Neural progenitor cell (in vitro differentiated cells): ENCODE data around the gene KPNA6. TPM values are rescaled to one million over a fixed set of nuclear protein-coding genes. Genes with fewer than 3 reads are reported as not detected.

ENCODE experiments used
- DNase-seq: peaks from one replicate; pipeline ENCODE4 v3.0.0-alpha.2; 2016; ENCODE audit warnings: low spot score
- H2AFZ ChIP-seq: fragments of 200-600 bp; sonication (generic); replicated peaks from 2 replicates; pipeline ENCODE4 v1.6.1; 2016; ENCODE audit warnings: antibody characterized with exemption
- H3F3A ChIP-seq: fragments of 200-600 bp; sonication (generic); 2 replicates; pipeline ENCODE4 v1.6.1; 2016; ENCODE audit warnings: antibody characterized with exemption, low read depth
- H3K27ac ChIP-seq: fragments of 200-600 bp; sonication (generic); 2 replicates; pipeline ENCODE4 v1.5.1; 2016; ENCODE audit warnings: mild to moderate bottlenecking
- H3K27me3 ChIP-seq: fragments of 200-600 bp; sonication (generic); 2 replicates; pipeline ENCODE4 v1.6.1; 2016; ENCODE audit warnings: mild to moderate bottlenecking, moderate library complexity
- H3K36me3 ChIP-seq: fragments of 200-600 bp; sonication (generic); 2 replicates; pipeline ENCODE4 v1.5.1; 2016
- H3K4me1 ChIP-seq: fragments of 200-600 bp; sonication (generic); 2 replicates; pipeline ENCODE4 v1.6.1; 2016; ENCODE audit warnings: mixed run types
- H3K4me2 ChIP-seq: fragments of 200-600 bp; sonication (generic); 2 replicates; pipeline ENCODE4 v1.6.1; 2016
- H3K4me3 ChIP-seq: fragments of 200-600 bp; sonication (generic); 2 replicates; pipeline ENCODE4 v1.5.1; 2016
- H3K79me2 ChIP-seq: fragments of 200-600 bp; sonication (generic); 2 replicates; pipeline ENCODE4 v1.6.1; 2016; ENCODE audit warnings: low read depth
- H3K9ac ChIP-seq: fragments of 200-600 bp; sonication (generic); 2 replicates; pipeline ENCODE4 v1.6.1; 2016
- H3K9me3 ChIP-seq: fragments of 200-600 bp; sonication (generic); 2 replicates; pipeline ENCODE4 v1.5.1; 2016; ENCODE audit warnings: low read depth
- H4K20me1 ChIP-seq: fragments of 200-600 bp; sonication (generic); 2 replicates; pipeline ENCODE4 v1.6.1; 2016; ENCODE audit warnings: low read depth
- H3K27ac Mint-ChIP-seq: 3 replicates; pipeline ENCODE4 v1.8.0; 2021; ENCODE audit warnings: mixed read lengths
- H3K27me3 Mint-ChIP-seq: 2 replicates; pipeline ENCODE4 v1.8.0; 2022; ENCODE audit warnings: low read depth, mild to moderate bottlenecking, inconsistent platforms, moderate library complexity, mixed read lengths; ENCODE audit not compliant: insufficient read depth
- H3K36me3 Mint-ChIP-seq: 3 replicates; pipeline ENCODE4 v1.8.0; 2021; ENCODE audit warnings: mixed read lengths
- H3K4me1 Mint-ChIP-seq: 3 replicates; pipeline ENCODE4 v1.8.0; 2021; ENCODE audit warnings: mixed read lengths
- H3K4me3 Mint-ChIP-seq: 3 replicates; pipeline ENCODE4 v1.8.0; 2021; ENCODE audit warnings: mild to moderate bottlenecking, moderate library complexity, mixed read lengths
- H3K9me3 Mint-ChIP-seq: 3 replicates; pipeline ENCODE4 v1.8.0; 2020; ENCODE audit warnings: mixed read lengths
- EZH2 ChIP-seq: fragments of 200-600 bp; sonication (generic); IDR thresholded peaks from 2 replicates; pipeline ENCODE4 v1.6.1; 2017; ENCODE audit warnings: antibody characterized with exemption, mild to moderate bottlenecking, moderate library complexity
- EZH2phosphoT487 ChIP-seq: fragments of 200-600 bp; sonication (generic); IDR thresholded peaks from 2 replicates; pipeline ENCODE4 v1.6.1; 2017; ENCODE audit warnings: antibody characterized with exemption
- total RNA-seq: library from RNA; depleted of rRNA; stranded (reverse); fragments of >200 nt; gene quantifications from 2 replicates; pipeline ENCODE4 v1.2.3, GENCODE V29; 2015; ENCODE audit warnings: low replicate concordance
- TF ChIP-seq, protein P1 (sequence below): fragments of 200-600 bp; sonication (generic); IDR thresholded peaks from 2 replicates; pipeline ENCODE4 v1.5.1; 2017; ENCODE audit warnings: antibody characterized with exemption, mild to moderate bottlenecking

Gene KPNA6
- total RNA-seq, 1 donor from 2014 or later = 69.3 TPM

DNA sequence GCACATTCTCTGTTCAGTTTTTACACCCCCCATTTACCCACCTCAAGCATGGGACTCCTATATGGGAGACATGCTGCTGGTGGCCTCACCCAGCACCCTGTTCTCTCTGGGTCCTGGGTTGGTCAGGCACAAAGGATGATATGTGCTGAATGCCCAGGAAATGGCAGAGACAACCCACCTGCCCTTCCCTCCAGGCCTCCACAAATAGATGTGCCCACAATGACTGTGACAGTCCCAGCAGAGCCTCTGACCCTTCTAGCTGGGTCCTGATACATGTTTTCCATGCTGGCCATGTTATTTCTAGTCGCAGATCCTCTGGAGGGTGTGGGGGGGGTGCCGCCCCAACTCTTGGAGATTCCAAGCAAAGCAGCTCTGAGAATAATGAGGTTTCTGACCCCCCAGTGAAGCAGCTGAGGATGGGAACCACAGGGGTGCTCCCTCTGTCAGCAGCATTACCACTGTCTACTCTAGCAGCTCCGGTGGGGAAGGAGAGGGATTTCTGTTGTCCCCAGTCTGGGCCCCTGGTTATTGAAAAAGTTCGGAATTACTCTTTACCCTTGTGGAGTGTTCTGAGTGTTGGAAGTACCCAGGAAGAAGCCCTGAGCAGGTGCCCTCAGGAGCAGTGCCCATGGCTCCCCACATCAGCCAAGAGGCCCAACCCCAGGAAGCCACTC is 91.3 kb downstream of the KPNA6 start:
- DNase-seq = no peak
- Histone ChIP-seq H3K79me2 (no peaks in the 10 kb centered on the region), H4K20me1 (peaks cover 9% of the 10 kb centered on the region), H3K9ac (no peak overlapping the region), H3K27ac (no peak overlapping the region), H3K36me3 (no peaks in the 10 kb centered on the region), H2AFZ (no peak overlapping the region), H3K9me3 (no peaks in the 10 kb centered on the region), H3K27me3 (peaks cover 2% of the 10 kb centered on the region), H3K4me3 (no peak overlapping the region), H3K4me1 (peaks cover 25% of the 10 kb centered on the region), H3F3A (peaks cover 52% of the 10 kb centered on the region), H3K4me2 (peak overlapping the region; percentile 80)
- Mint-ChIP-seq H3K36me3 (peaks cover 13% of the 10 kb centered on the region), H3K9me3 (no peaks in the 10 kb centered on the region), H3K4me1 (peaks cover 39% of the 10 kb centered on the region), H3K27me3 (peaks cover 3% of the 10 kb centered on the region), H3K27ac (no peak overlapping the region), H3K4me3 (peak overlapping the region; percentile 84)
- TF ChIP-seq EZH2 = no peak
- TF ChIP-seq EZH2phosphoT487 = no peak
- TF ChIP-seq, protein P1, sequence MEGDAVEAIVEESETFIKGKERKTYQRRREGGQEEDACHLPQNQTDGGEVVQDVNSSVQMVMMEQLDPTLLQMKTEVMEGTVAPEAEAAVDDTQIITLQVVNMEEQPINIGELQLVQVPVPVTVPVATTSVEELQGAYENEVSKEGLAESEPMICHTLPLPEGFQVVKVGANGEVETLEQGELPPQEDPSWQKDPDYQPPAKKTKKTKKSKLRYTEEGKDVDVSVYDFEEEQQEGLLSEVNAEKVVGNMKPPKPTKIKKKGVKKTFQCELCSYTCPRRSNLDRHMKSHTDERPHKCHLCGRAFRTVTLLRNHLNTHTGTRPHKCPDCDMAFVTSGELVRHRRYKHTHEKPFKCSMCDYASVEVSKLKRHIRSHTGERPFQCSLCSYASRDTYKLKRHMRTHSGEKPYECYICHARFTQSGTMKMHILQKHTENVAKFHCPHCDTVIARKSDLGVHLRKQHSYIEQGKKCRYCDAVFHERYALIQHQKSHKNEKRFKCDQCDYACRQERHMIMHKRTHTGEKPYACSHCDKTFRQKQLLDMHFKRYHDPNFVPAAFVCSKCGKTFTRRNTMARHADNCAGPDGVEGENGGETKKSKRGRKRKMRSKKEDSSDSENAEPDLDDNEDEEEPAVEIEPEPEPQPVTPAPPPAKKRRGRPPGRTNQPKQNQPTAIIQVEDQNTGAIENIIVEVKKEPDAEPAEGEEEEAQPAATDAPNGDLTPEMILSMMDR = no peak

DNA sequence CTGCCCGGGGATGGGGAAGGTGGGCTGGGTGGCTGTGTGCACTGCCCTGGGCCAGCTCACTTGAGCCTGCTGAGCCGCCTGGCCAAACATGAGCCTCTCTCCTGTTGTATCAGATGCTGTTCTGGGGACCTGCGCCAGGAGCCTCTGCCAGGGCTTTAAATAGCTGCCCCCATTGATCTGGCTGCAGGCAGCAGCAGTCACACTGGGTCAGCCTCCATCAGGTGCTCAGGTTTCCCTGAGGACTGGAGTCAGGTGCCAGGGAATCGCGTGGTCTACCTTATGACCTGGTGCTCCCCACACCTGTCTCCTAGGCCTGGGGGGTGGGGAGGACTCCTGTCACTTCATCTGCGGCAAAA is 91.8 kb downstream of the KPNA6 start:
- Histone ChIP-seq H3K79me2 (no peaks in the 10 kb centered on the region), H4K20me1 (peaks cover 9% of the 10 kb centered on the region), H3K36me3 (no peaks in the 10 kb centered on the region), H3K27me3 (peaks cover 7% of the 10 kb centered on the region), H3K9ac (no peak overlapping the region), H3K27ac (peak overlapping the region; percentile 38), H3K4me3 (peak overlapping the region; percentile 68), H3F3A (peaks cover 55% of the 10 kb centered on the region), H2AFZ (no peak overlapping the region), H3K4me2 (peak overlapping the region; percentile 80), H3K9me3 (no peaks in the 10 kb centered on the region), H3K4me1 (peaks cover 25% of the 10 kb centered on the region)
- Mint-ChIP-seq H3K27ac (no peak overlapping the region), H3K4me3 (peak overlapping the region; percentile 84), H3K9me3 (no peaks in the 10 kb centered on the region), H3K4me1 (peaks cover 39% of the 10 kb centered on the region), H3K27me3 (peaks cover 3% of the 10 kb centered on the region), H3K36me3 (peaks cover 10% of the 10 kb centered on the region)
- DNase-seq = peak; percentile 21
- no peak for TF ChIP-seq EZH2
- TF ChIP-seq, protein P1 = no peak
- no peak for TF ChIP-seq EZH2phosphoT487

DNA sequence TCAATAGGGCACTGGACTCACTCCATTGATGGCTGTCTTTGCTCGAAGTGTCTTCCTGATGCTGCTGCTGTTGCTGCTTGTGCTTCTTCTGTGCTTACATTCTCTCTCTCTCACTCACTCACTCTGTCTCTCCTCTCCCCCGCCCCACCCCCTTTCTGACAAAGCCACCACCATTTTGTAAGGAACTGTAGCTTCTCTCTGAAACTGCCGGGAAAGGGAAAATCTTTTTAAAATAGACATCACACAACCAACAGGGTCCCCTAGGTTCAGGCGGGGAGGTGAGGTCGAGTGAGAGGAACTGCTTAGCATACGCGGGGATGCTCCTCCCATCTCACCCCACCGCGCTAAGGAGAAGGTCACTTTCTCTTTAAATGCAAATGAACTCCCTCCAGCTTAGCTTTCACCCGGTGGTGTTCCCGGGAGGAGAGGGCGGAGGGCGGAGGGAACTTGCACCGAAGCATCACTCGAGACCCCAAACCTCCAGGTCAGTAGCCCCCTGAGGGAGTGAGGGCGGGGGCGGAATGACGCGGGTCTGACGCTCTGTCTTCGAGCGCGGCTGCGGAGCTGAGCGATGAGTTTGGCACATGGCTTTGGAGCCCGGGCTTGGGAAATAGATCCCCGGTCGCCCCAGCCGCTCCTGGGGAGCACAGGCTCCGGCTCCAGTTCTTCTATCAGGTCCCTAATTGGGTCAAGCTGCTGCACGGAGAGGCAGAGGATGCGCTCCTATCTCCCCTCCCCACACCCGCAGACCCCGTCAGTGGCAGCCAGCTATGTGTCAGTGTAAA is 92.6 kb downstream of the KPNA6 start, which contains the start of gene CCDC28B:
Gene CCDC28B, plus strand, starts transcription at position 370 of the 785 bp plus-strand sequence. CDS start 1,341 bp downstream, outside the sequence.
- H4K20me1 ChIP-seq = peaks cover 9% of the 10 kb centered on the region
- peak within 1 kb of the TSS; percentile 68 for H3K4me3 ChIP-seq
- Mint-ChIP-seq H3K4me1 (peaks cover 39% of the 10 kb centered on the region), H3K9me3 (no peaks in the 10 kb centered on the region), H3K4me3 (peak within 1 kb of the TSS; percentile 84), H3K27me3 (peaks cover 3% of the 10 kb centered on the region), H3K27ac (peak within 1 kb of the TSS; percentile 80), H3K36me3 (peaks cover 10% of the 10 kb centered on the region)
- H3K79me2 ChIP-seq = no peaks in the 10 kb centered on the region
- peak within 1 kb of the TSS; percentile 80 for H3K4me2 ChIP-seq
- peak within 1 kb of the TSS; percentile 92 for H2AFZ ChIP-seq
- peak; percentile 81 for DNase-seq
- no peaks in the 10 kb centered on the region for H3K9me3 ChIP-seq
- H3K9ac ChIP-seq = no peak within 1 kb of the TSS
- TF ChIP-seq, protein P1 = no peak
- TF ChIP-seq EZH2 (no peak), EZH2phosphoT487 (no peak)
- H3K4me1 ChIP-seq = peaks cover 25% of the 10 kb centered on the region
- H3K27me3 ChIP-seq = peaks cover 11% of the 10 kb centered on the region
- peak within 1 kb of the TSS; percentile 38 for H3K27ac ChIP-seq
- no peaks in the 10 kb centered on the region for H3K36me3 ChIP-seq
- peaks cover 60% of the 10 kb centered on the region for H3F3A ChIP-seq
